22Rv1 (cell line): Measurements from ENCODE around the gene FOXN1.
A peak's percentile ranks its signal among the peaks of the same experiment; 100 is the strongest.

Experiments
- H3K27ac ChIP-seq: fragments of 450-650 bp; 2 replicates; pipeline ENCODE4 v1.5.1; 2017
- ZFX ChIP-seq: fragments of 450-650 bp; IDR thresholded peaks from 2 replicates; pipeline ENCODE4 v1.6.1; 2017; ENCODE audit warnings: antibody characterized with exemption, borderline replicate concordance
- TF ChIP-seq, protein P1 (sequence below): fragments of 450-650 bp; IDR thresholded peaks from 2 replicates; pipeline ENCODE4 v1.5.1; 2017; ENCODE audit warnings: mild to moderate bottlenecking

Gene FOXN1

DNA sequence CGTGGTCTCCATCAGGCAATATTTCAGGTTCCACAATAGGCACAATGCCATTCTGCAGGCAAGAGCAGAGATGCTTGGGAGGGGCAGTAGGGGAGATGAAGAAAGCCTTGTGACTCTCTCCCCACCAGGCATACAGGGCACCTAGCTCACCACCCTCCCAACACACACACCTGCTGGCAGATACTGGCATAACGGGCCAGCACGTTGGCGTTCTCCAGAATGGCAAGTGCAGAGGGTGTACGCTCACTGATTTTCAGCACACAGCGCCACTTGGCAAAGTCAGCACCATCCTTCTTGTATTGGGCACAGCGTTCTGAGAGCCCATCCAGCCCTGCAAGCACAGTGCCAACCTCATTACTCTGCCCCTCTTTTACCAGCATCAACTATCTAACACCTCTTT, 68.4 kb downstream of the FOXN1 start:
- no peak overlapping the region for H3K27ac ChIP-seq
- TF ChIP-seq, protein P1, sequence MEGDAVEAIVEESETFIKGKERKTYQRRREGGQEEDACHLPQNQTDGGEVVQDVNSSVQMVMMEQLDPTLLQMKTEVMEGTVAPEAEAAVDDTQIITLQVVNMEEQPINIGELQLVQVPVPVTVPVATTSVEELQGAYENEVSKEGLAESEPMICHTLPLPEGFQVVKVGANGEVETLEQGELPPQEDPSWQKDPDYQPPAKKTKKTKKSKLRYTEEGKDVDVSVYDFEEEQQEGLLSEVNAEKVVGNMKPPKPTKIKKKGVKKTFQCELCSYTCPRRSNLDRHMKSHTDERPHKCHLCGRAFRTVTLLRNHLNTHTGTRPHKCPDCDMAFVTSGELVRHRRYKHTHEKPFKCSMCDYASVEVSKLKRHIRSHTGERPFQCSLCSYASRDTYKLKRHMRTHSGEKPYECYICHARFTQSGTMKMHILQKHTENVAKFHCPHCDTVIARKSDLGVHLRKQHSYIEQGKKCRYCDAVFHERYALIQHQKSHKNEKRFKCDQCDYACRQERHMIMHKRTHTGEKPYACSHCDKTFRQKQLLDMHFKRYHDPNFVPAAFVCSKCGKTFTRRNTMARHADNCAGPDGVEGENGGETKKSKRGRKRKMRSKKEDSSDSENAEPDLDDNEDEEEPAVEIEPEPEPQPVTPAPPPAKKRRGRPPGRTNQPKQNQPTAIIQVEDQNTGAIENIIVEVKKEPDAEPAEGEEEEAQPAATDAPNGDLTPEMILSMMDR, result peak; percentile 11; the same call in 1 of the 2 replicates
- no peak for TF ChIP-seq ZFX

DNA sequence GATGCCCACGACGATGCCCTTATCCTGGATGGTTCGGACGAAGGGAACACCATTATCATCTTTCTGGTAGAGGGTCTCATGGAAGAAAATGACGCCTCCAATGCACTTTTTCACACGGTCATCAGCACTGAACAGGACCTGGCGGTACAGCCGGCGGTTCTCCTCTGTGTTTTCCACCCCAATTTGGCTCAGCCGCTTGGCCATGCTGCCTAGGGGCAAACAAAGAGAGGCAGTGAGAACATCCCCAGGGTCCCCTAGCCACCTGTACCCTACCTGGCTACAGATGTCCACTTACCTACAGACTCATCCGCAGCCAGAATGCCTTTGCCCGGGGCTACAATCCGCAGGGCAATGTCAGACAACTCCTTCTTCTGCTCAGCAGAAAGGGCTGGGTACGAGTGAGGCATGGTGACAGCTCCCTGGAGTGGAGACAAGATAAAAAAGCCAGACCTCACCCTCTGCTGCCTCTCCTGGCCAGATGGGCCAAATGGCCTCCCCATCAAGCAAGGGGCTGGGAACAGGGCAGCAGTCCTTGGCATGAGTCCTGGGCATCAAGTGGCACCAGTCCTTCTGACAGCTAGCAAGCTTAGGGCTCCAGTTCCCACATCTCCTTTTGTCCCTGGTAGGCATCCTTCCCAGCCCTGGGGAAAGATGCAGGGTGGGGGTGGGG, 69.1 kb downstream of the FOXN1 start:
- H3K27ac ChIP-seq, result no peak overlapping the region
- TF ChIP-seq, protein P1, result 0 out of 2 replicates have a peak, but pooled peaks have one; percentile 5
- TF ChIP-seq ZFX, result no peak

DNA sequence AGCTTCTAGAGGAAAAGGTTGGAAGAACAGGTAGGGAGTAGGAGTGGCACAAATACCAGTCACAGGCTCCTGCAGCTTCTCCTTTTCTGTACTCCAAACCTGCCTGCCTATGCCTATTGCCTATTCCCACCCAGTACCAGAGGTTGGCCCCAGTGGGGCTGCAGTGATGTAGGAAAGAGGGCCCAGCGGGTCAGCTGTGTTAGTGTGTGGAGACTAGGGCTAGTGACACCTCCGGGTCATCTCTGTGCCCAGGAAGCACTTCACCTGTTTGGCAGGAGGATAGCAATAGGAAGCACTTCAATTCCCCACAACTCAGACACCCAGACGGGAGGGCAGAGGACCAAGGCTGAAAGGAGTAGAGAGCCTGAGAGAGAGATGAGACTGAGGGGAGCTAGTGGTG, 69.9 kb downstream of the FOXN1 start:
- H3K27ac ChIP-seq, result peak overlapping the region; percentile 73; the same call in 1 of the 2 replicates

DNA sequence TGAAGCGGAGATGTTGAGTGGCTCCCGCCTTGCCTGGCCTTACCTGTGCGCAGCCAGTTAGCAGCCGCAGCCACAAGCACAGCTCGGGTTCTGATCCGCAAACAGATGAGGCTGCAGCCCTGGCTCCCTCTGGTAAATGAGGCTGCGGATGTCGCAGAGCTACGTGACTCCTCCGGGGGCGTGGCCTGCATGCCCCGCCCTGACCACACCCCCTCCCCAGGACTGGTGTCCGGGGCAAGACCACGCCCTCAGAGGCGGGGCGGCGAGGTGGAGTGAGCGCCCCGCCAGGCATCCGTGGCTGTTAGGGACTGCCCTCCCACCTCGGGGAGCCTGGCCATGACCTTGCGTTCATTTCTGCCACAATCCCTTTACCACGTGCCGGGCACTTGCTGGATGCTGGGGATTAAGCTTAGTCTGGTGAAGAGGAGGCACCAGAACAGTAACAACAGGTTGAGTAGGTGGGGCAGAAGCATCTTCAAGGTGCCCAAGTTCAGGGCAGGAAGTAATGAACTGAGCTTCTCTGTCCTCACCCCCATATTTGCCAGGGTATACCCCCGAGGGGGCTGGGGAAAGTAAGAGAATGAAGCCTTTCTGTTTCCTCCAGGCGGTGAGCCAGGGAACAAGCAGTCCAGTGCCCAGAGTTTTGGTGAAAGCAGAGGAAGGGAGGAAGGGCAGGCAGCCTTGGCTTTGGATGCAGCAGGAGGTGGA, 70.8 kb downstream of the FOXN1 start, which contains the start of gene ALDOC:
ALDOC (minus strand) TSS at position 138 of the 708 bp plus-strand sequence. CDS start 1,363 bp downstream, outside the sequence.
- peak within 1 kb of the TSS; percentile 73 for H3K27ac ChIP-seq
- TF ChIP-seq ZFX, result no peak
- TF ChIP-seq, protein P1, result 0 out of 2 replicates have a peak, but pooled peaks have one; percentile 4

DNA sequence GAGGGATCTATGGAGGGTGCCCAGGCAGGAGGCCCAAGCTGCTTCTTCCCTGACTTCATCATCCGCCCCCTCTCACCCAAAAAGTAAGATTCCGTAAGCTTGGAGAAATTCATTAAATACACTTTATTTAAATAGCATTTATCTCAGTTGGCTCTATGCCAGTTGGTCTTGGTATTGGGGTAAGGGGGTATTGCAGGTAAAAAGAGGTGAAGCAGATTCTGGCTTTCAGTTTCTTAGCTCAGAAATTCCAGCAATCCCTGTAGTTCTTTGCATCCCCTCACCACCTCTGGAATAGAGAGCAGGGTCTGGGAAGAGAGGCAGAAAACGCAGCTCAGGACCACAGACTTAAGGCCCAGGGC, 71.3 kb downstream of the FOXN1 start:
- no peak for TF ChIP-seq ZFX
- TF ChIP-seq, protein P1, result no peak
- peak overlapping the region; percentile 73 for H3K27ac ChIP-seq

DNA sequence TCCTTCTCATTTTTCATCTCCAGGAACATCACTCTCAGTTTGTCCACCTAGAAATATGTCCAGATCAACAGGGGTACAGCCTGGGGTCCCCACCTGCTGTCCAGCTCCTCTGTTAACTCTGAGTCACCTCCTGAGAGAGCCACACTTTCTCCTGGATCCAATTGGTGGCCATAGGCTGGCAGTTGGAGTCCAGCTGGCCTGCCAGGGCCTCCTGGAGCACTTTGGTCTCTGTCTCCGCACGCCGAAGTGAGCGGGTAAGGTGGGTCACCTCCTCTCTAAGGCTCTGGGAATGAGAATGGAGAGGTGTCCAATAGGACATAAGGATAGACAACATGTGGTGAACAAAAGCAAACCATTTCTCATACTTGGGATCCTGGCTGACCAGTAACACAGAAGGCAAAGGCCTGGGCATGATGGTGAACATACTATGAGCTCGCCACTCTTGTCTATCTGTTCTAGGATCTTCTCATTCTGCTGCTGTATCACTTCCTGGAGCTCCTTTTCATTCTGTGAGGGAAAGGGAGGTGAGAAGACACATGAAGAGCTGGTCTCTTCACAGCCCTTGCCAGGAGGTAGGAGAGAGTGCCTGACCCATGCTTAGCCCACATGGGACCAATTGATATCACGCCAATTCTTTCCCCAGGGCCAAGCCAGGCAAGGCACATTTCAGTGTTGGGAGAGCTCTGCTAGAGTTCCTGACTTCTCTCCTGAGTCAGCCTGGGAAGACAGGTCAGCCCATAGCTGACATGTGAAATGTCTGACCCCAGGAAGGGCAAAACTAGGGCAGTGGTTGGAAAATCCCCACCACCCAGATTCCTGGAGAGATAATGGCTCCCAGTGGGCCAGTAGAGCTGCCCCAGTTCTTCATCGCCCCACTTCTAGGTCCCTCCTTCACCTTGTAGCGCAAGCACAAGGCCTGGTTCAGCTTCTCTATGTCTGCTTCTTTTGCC, 72.4 kb downstream of the FOXN1 start:
- TF ChIP-seq, protein P1, result no peak
- no peak for TF ChIP-seq ZFX
- peak overlapping the region; percentile 73 for H3K27ac ChIP-seq

DNA sequence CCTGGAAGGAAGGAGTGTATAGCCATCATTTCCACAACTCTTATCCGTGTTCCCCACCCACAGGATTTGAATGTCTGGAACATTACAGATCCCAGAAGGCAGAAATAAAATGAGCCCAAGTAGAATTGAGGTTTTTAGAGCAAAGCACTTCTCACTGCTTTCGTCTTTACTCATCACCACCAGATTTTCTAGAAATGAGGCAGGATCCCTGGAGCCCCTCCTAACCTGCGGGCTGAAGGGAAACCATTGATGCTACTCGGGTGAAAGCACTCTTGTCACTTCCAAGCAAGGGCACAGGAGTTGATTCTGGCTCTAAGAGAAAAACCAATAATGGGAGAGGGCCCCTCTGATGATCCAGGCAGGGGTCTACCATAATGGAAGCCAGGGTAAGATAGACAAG, 73.4 kb downstream of the FOXN1 start:
- no peak overlapping the region; the same call in 1 of the 2 replicates for H3K27ac ChIP-seq

More for the DNA sequence above, 73.4 kb downstream of the FOXN1 start:
- TF ChIP-seq ZFX, result no peak
- TF ChIP-seq, protein P1, result no peak
